Stimulated activated CD8-positive, alpha-beta memory T cell treated with anti-CD3 and anti-CD28 coated beads, Interleukin-15, amount 100 ng/mL, for 48 hours (primary cell): ENCODE measurements around the gene NFIA.

ENCODE experiments used
- DNase-seq, 2 donors: peaks; one replicate each; pipeline ENCODE4 v3.0.0-alpha.2; 2020; ENCODE audit warnings: low read depth in 2 of 2

NFIA gene

DNA sequence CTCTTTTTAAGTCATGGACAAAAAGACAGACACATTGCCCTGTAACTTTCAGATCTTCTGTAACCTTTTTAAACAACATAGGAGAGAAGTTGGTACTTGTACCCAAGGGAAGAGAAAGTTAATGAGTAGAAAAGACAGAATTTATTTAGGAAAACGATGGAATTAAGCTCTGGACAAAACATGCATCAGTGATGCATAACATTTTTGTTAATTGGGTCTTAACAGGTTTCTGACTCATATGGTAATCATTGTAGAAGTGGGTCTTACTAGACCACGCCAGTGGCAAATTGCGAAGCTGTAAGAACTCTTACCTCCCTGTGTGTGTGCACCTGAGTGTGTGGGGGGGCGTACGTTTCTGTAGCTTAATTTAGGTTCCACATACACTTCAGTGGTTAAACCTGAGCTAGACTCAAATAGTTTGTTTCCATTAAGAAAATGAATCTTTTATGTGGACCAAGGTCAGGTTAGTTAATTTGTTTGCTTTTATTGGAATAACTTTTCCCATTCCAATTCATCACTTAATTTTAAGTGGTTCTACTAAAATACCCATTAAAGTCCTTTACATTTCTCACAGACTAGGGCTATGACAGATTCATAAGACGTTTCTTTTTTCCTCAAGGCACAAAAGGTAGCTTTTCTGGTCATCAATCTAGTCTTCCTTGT lies 48.1 kb downstream of the NFIA start:
- no peak for DNase-seq

GRCh38 chr1:61131248-61131647 lies 48.9 kb downstream of the NFIA start:
- no peak for DNase-seq

- no peak for DNase-seq
These were observed 49.4 kb downstream of the NFIA start for GRCh38 chr1:61131716-61132115.

GRCh38 chr1:61132176-61132638 lies 49.8 kb downstream of the NFIA start:
- DNase-seq: no peak

DNA sequence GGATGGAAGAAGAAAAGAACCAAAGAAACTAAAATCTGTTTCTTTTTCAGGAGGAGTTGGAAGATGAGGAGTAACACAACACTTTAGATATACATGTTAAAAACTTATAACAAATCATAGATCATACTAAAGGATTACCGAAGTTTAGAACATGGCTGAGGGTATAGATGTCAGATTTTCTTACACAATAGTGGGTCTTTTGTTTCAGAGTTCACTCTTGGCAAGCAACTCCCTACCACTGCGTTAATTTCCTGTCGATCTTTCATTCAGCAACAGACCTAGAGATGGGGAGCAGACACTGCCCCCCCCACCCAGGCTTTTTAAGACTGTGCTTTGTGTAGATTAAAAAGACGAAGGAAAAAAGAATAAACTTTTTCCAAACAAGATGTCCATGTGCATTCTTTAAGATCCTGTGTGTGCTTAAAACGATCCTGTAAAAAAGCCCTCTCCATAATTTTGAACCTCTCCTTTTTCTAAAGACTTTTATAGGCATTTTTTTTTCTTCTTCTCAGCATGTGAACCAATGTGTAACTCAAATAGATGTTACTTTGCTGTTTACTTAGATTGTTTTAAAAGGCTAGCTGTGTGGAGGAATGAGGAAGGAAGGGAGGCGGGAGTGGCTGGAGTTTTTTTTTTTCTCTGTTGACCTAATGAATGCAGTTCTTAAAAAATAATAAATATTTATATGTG lies 50.4 kb downstream of the NFIA start:
- DNase-seq: no peak

GRCh38 chr1:61133335-61134019 lies 51.1 kb downstream of the NFIA start:
- DNase-seq: no peak

DNA sequence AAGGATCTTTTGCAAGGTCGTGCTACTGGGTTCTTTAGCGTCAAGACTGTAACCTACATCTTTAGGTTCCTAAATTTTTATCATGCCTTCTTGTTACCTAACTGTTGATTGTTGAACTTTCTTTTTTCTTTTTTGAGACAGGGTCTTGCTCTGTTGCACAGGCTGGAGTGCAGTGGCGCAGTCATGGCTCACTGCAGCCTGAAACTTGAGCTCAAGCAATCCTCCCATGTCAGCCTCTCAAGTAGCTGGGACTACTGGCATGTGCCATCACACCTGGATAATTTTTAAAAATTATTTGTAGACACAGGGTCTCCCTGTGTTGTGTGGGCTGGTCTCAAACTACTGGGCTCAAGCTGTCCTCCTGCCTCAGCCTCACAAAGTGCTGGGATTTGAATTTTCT lies 52.9 kb downstream of the NFIA start:
- no peak for DNase-seq

DNA sequence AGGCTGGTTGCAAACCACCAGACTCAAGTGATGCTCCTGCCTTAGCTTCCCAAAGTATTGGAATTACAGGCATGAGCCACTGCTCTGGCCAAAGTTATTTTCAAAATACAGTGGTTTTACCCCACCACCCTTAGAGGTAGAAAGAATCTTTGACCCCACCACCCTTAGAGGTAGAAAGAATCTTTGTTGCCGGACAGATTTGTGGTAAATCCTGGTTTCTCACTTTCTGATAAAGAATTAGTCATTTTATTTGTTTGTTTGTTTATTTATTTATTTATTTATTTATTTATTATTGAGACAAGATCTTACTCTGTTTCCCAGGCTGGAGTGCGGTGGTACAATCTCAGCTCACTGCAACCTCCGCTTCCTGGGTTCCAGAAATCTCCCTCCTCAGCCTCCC lies 55.9 kb downstream of the NFIA start:
- DNase-seq: no peak

DNA sequence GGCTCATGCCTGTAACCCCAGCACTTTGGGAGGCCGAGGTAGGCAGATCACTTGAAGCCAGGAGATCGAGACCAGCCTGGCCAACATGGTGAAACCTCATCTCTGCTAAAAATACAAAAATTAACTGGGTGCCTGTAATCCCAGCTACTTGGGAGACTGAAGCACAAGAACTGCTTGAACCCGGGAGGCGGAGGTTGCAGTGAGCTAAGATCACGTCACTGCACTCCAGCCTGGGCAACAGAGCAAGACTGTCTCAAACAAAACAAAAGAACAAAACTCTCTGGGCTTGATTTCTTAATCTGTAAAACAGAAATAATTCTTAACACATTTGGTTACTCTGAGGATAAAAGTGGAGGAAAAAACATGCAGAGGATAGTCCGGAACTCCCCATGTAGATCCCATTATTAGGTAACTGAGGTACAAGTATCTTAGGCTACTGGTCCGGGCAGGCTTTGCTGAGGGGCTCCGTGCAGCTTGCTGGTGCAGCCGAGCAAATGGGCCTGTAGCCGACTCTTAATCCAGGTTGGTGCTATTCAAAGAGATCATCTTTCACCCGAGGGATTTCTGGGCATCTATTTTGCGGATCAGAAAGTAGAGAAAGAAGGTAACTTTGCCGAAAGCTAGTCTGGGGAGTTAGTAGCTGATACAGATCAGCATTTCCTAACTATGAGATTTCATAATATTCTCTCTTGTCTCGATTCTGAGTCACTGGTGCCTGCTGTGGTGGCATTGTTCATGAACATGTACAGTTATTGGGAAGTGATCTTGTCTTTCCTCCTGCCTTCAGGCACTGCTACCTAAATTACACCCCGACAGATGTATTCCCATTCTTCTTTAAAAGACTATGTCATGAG lies 56.8 kb downstream of the NFIA start:
- no peak for DNase-seq

GRCh38 chr1:61139775-61140549 lies 57.6 kb downstream of the NFIA start:
- DNase-seq: no peak

DNA sequence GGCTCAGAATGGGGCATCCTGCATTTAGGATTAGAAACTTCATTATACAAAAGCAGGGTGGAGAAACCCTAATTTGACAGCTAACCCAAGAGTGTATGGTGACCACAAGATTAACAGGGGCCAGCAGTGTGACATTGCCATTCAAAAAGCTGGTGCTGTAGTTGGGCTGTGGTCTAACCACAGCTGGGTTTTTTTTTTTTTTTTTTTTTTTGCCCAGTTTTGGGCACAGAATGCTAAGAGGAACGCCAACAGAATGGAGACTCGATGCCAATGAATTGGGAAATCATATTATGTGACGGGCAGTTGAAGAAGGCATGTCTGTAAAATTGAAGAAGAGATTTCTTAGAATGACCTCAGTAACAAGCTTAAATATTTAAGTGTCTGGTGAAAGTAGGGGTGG lies 58.4 kb downstream of the NFIA start:
- no peak for DNase-seq

DNA sequence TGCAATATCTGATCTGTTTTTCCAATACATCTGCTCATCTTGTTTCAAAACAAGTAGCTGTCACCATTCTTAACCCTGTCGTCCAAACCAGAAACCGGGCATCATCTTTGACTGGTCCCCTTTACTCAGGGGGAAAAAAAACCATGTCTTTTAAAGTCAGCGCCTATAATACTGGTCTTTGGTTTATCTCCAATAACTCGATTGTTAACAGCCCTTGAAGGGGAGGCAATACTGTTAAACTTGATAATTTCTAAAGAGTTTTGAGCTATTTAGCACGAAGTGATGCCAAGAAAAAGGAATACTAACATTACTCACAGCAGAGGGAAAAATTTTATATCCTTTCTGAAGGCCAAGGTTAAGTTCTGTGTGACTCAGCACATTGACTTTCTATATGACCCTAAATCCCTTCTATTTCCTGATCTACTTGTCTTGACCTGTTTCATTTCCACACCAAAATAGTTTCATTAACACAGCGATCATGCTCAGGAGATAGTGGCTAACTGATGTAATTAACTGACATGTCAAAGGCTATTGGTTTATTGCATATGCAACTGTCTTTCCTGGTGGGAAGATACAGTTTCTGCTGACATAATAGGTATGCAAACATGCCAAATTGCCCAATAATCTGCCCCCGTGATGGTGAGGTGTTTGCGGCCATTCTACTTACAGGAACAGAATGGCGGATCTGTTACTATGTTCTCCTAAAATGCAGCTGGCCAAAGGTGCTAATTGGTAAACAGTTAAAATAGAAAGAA lies 59.1 kb downstream of the NFIA start:
- no peak for DNase-seq

DNA sequence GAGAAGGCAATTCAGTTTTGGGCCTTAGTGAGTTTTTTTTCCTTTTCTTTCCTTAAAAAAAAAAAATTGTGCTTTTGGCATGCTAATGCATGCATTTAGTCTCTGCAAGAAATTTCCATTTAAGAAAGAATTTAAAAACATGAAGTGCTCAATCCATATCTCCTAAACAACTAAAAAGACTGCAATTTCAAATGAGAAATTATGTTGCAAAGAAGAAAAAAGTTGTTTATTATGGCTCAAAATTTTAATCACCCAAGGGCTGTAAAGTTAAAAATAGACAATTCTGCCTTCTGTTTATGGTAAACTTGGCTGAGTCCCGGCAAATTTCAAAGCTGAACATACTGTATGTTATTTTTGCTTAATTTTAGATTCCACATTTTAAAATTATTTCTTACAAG lies 59.7 kb downstream of the NFIA start:
- DNase-seq: no peak

GRCh38 chr1:61142726-61143500 lies 60.6 kb downstream of the NFIA start:
- DNase-seq: no peak

GRCh38 chr1:61143821-61144424 lies 61.6 kb downstream of the NFIA start:
- no peak for DNase-seq

GRCh38 chr1:61149010-61149860 lies 66.9 kb downstream of the NFIA start:
- no peak for DNase-seq

GRCh38 chr1:61151565-61151964 lies 69.2 kb downstream of the NFIA start:
- no peak for DNase-seq

DNA sequence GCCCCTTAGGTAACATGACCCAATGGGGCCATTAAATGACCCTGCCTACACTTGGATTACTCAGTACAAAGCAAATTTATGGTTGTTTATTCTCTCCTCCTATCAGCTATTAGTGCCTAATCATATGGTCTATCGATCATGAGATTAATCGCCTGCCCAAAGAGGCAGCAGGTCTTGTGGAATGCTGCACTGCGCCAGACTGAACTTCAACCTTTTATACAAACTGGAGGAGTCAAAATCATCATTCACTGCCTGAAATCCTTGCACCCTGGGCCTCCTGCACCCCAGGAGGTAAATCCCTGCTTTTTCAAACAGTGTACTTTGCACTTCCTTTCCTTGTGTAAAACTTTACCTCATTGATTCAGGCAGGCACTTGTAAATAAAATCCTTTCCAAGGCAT lies 69.7 kb downstream of the NFIA start:
- no peak for DNase-seq
